ENCODE measurements around the gene THRAP3.

THRAP3 gene

GRCh38 chr1:36339615-36340014 is 115.4 kb downstream of the THRAP3 start:
- TF ChIP-seq SIN3A (IDR thresholded peaks at IDR 0.05; ENCODE audit: borderline replicate concordance, insufficient read depth, low read length) (no peak), POLR2AphosphoS5 (IDR thresholded peaks at IDR 0.05; ENCODE audit: low read depth, low read length) (no peak), FOXP2 (optimal IDR thresholded peaks at IDR 0.05; ENCODE audit: borderline replicate concordance, extremely low read depth, extremely low read length, insufficient read depth) (no peak), REST (IDR thresholded peaks at IDR 0.05; ENCODE audit: insufficient read depth in 1 of 2, low read depth in 2 of 2, low read length in 2 of 2) (no peak), TAF1 (IDR thresholded peaks at IDR 0.05; ENCODE audit: borderline replicate concordance, insufficient read depth, low read length) (no peak)

- no peak for TF ChIP-seq SIN3A (IDR thresholded peaks at IDR 0.05; ENCODE audit: borderline replicate concordance, insufficient read depth, low read length)
- no peak for TF ChIP-seq TAF1 (IDR thresholded peaks at IDR 0.05; ENCODE audit: borderline replicate concordance, insufficient read depth, low read length)
- no peak for TF ChIP-seq REST (IDR thresholded peaks at IDR 0.05; ENCODE audit: insufficient read depth in 1 of 2, low read depth in 2 of 2, low read length in 2 of 2)
- TF ChIP-seq FOXP2 (optimal IDR thresholded peaks at IDR 0.05; ENCODE audit: borderline replicate concordance, extremely low read depth, extremely low read length, insufficient read depth) = no peak
- TF ChIP-seq POLR2AphosphoS5 (IDR thresholded peaks at IDR 0.05; ENCODE audit: low read depth, low read length) = no peak
These were observed 117.5 kb downstream of the THRAP3 start for GRCh38 chr1:36341626-36342320.

- TF ChIP-seq SIN3A (IDR thresholded peaks at IDR 0.05; ENCODE audit: borderline replicate concordance, insufficient read depth, low read length) (no peak), TAF1 (IDR thresholded peaks at IDR 0.05; ENCODE audit: borderline replicate concordance, insufficient read depth, low read length) (no peak), REST (IDR thresholded peaks at IDR 0.05; ENCODE audit: insufficient read depth in 1 of 2, low read depth in 2 of 2, low read length in 2 of 2) (no peak), POLR2AphosphoS5 (IDR thresholded peaks at IDR 0.05; ENCODE audit: low read depth, low read length) (no peak), FOXP2 (optimal IDR thresholded peaks at IDR 0.05; ENCODE audit: borderline replicate concordance, extremely low read depth, extremely low read length, insufficient read depth) (no peak)
These were observed 118.4 kb downstream of the THRAP3 start for GRCh38 chr1:36342426-36343185.

DNA sequence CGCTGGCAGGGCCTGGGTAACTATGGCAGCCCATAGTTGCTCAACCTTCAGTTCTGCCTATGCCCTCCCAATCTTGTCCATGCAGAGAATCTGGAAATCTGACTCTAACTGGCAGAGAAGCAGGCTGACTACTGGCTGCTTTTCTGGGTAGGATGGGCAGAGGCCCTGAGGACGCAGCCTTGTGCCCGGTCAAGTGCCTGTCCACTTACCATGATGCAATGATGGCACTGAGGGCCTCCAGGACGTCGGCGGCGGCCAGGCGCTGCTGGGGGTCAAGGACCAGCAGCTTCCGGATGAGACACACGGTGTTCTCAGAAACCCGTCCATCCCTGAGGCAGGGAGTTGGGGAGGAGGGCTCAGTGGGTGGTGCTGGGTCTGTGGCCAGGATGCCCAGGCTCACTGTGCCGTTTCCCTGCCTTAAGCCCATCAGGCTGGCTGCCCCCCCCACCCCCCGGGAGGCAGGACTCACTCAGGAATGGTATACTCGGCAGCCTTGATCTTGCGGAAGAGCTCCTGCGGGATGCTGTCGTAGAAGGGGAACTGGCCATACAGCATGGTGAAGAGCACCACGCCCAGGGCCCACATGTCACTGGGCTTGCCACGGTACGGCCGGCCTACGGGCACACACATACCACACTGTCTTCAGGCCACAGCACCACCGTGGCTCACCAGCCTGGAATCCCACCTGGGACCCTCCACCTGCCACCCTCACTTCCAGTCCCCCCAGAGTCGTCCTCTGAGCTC is 119.6 kb downstream of the THRAP3 start:
- TF ChIP-seq REST (IDR thresholded peaks at IDR 0.05; ENCODE audit: insufficient read depth in 1 of 2, low read depth in 2 of 2, low read length in 2 of 2) = no peak
- no peak for TF ChIP-seq FOXP2 (optimal IDR thresholded peaks at IDR 0.05; ENCODE audit: borderline replicate concordance, extremely low read depth, extremely low read length, insufficient read depth)
- no peak for TF ChIP-seq SIN3A (IDR thresholded peaks at IDR 0.05; ENCODE audit: borderline replicate concordance, insufficient read depth, low read length)
- TF ChIP-seq POLR2AphosphoS5 (IDR thresholded peaks at IDR 0.05; ENCODE audit: low read depth, low read length) = no peak
- no peak for TF ChIP-seq TAF1 (IDR thresholded peaks at IDR 0.05; ENCODE audit: borderline replicate concordance, insufficient read depth, low read length)
